ENCODE measurements around the gene CCDC170.

DNA sequence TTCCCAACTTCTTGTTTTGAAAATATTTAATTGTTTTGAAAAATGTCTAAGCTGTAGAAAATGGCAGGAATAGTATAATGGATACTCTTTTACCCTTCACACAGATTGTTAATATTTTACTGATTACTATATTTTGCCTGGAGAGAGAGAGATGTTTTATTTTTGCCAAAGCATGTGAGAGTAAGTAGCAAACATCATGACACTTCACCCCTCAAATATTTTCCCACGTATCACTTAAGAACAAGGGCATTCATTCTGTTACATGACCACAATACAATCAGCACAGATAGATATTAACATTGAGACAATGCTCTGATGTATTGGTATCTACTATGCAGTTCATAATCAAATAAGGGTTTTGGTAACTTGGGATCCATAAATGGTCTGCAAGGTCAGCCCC is 116.5 kb downstream of the CCDC170 start:
- TF ChIP-seq EZH2phosphoT487 (IDR thresholded peaks at IDR 0.05; ENCODE audit: low read depth, severe bottlenecking, unreplicated experiment), result no peak
- TF ChIP-seq CTCF (IDR thresholded peaks at IDR 0.05; ENCODE audit: poor library complexity), result no peak
- no peak for TF ChIP-seq EZH2 (IDR thresholded peaks at IDR 0.05; ENCODE audit: borderline replicate concordance)
